Parathyroid adenoma (tissue), 2 donors: ENCODE measurements around the gene POFUT2.

Source experiments
- H2AFZ ChIP-seq: fragments of 300-600 bp; sonication (generic); one replicate; pipeline ENCODE4 v1.7.0; 2017; ENCODE audit warnings: antibody characterized with exemption, mild to moderate bottlenecking
- H3K27ac ChIP-seq: fragments of 300-600 bp; sonication (generic); one replicate; pipeline ENCODE4 v1.7.0; 2017
- H3K27me3 ChIP-seq: fragments of 300-600 bp; sonication (generic); one replicate; pipeline ENCODE4 v1.7.0; 2017; ENCODE audit warnings: low read length; ENCODE audit not compliant: control insufficient read depth, insufficient read depth
- H3K36me3 ChIP-seq: fragments of 300-600 bp; sonication (generic); one replicate; pipeline ENCODE4 v1.7.0; 2017; ENCODE audit warnings: low read length; ENCODE audit not compliant: control insufficient read depth, insufficient read depth
- H3K4me1 ChIP-seq: fragments of 300-600 bp; sonication (generic); one replicate; pipeline ENCODE4 v1.7.0; 2017; ENCODE audit warnings: control low read depth
- H3K4me2 ChIP-seq: fragments of 300-600 bp; sonication (generic); one replicate; pipeline ENCODE4 v1.7.0; 2017; ENCODE audit warnings: low read length
- H3K4me3 ChIP-seq: fragments of 300-600 bp; sonication (generic); one replicate; pipeline ENCODE4 v1.7.0; 2017; ENCODE audit warnings: low read depth, low read length
- H3K79me2 ChIP-seq: fragments of 300-600 bp; sonication (generic); one replicate; pipeline ENCODE4 v1.7.0; 2017; ENCODE audit warnings: control low read depth
- H3K9ac ChIP-seq: fragments of 300-600 bp; sonication (generic); one replicate; pipeline ENCODE4 v1.7.0; 2017; ENCODE audit warnings: mild to moderate bottlenecking
- H3K9me3 ChIP-seq: fragments of 300-600 bp; sonication (generic); one replicate; pipeline ENCODE4 v1.7.0; 2017; ENCODE audit warnings: low read length; ENCODE audit not compliant: control insufficient read depth
- TF ChIP-seq, protein P1 (sequence below): fragments of 300-600 bp; sonication (generic); IDR thresholded peaks from one replicate; pipeline ENCODE4 v1.7.0; 2017; ENCODE audit warnings: antibody characterized with exemption, mild to moderate bottlenecking
- donor health status: primary hyperparathyroidism.

The POFUT2 gene

GRCh38 chr21:45280178-45280821 is 7.4 kb downstream of the POFUT2 start:
- Histone ChIP-seq H2AFZ (no peak overlapping the region), H3K9me3 (no peaks in the 10 kb centered on the region), H3K4me1 (no peaks in the 10 kb centered on the region), H3K36me3 (no peaks in the 10 kb centered on the region), H3K4me2 (no peak overlapping the region), H3K79me2 (no peaks in the 10 kb centered on the region), H3K27ac (no peak overlapping the region), H3K9ac (no peak overlapping the region), H3K4me3 (no peak overlapping the region), H3K27me3 (no peaks in the 10 kb centered on the region)
- TF ChIP-seq, protein P1, sequence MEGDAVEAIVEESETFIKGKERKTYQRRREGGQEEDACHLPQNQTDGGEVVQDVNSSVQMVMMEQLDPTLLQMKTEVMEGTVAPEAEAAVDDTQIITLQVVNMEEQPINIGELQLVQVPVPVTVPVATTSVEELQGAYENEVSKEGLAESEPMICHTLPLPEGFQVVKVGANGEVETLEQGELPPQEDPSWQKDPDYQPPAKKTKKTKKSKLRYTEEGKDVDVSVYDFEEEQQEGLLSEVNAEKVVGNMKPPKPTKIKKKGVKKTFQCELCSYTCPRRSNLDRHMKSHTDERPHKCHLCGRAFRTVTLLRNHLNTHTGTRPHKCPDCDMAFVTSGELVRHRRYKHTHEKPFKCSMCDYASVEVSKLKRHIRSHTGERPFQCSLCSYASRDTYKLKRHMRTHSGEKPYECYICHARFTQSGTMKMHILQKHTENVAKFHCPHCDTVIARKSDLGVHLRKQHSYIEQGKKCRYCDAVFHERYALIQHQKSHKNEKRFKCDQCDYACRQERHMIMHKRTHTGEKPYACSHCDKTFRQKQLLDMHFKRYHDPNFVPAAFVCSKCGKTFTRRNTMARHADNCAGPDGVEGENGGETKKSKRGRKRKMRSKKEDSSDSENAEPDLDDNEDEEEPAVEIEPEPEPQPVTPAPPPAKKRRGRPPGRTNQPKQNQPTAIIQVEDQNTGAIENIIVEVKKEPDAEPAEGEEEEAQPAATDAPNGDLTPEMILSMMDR, result no peak

DNA sequence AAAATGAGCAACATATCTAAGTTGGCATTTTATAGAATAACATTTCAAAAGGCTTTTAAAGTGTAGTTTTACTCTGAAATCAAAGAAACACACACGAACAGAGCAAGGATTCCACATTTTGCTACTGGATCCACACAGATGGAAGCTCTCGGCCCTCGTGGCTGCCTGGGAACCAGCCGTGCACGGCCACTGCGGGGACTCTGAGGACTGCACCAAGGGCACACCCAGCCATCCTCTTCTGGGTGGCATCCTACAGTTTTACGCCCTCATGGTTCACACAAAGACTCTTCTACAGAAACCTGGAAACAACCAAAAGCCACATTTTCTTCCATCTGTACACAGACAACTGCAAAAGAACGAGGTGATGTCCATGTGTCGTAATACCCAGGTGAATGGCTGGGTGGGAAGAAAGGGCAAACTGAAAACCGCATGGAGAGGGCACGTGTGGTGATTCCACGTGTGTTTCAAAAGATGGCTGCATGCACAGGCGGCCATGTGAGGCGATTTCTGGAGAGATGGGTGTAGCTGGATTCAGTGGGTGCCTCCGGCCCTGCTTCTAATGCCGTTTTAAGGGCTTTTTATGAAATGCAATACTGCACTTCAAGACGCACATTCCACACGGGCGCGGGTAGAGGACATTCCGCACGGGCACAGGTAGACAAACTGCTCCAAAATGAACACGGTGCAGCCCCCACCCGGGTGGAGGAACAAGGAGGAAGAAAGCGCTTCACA is 8.1 kb downstream of the POFUT2 start:
- Histone ChIP-seq H3K27me3 (no peaks in the 10 kb centered on the region), H3K36me3 (no peaks in the 10 kb centered on the region), H2AFZ (no peak overlapping the region), H3K27ac (no peak overlapping the region), H3K4me2 (no peak overlapping the region), H3K9me3 (no peaks in the 10 kb centered on the region), H3K79me2 (no peaks in the 10 kb centered on the region), H3K4me1 (no peaks in the 10 kb centered on the region), H3K4me3 (no peak overlapping the region), H3K9ac (no peak overlapping the region)
- TF ChIP-seq, protein P1, result no peak

DNA sequence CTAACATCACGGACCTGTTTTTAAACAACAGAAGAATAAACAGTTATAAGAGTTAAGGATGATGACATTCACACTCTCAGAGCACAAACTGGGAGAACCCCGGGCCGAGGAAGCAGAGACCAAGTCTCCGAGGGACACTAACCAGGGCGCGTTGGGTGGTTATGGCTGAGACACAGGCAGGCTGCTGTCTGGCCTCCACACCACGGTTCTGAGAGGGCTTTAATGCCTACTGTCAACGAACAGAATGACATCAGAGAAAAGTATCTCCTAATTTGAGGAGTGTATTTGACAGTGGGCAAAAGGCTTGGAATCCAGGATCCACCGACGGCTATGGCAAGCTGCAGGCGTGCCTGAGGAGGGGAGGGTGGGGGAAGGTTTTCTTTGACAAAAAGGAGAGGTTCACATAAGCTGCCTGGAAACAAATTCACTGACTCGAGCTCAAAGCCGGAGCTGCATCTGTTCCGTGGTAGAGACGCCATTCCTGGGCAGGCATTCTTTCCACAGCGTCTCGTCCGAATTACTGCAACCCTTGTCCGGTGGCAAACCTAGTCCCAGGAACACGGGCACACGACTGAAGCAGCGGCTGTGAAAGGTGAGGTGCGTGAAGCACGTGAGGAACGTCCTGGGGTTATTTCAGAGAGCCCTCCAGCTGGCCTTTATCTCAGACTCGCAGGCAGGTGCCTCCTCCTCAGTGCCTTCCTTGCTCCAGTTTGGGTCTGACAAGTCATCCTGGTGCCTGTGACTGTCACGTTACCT is 9.4 kb downstream of the POFUT2 start:
- TF ChIP-seq, protein P1, result no peak
- H3K36me3 ChIP-seq, result no peaks in the 10 kb centered on the region

GRCh38 chr21:45277101-45278045 is 10.3 kb downstream of the POFUT2 start:
- no peaks in the 10 kb centered on the region for H3K36me3 ChIP-seq
- H3K4me3 ChIP-seq, result no peak overlapping the region
- no peak overlapping the region for H3K4me2 ChIP-seq
- H3K9me3 ChIP-seq, result no peaks in the 10 kb centered on the region
- H3K27ac ChIP-seq, result no peak overlapping the region
- TF ChIP-seq, protein P1, result no peak
- no peaks in the 10 kb centered on the region for H3K27me3 ChIP-seq
- H3K9ac ChIP-seq, result no peak overlapping the region
- H2AFZ ChIP-seq, result no peak overlapping the region
- H3K4me1 ChIP-seq, result no peaks in the 10 kb centered on the region
- H3K79me2 ChIP-seq, result peaks cover 1% of the 10 kb centered on the region

More for the DNA sequence above, 9.4 kb downstream of the POFUT2 start:
- H3K27me3 ChIP-seq, result no peaks in the 10 kb centered on the region
- no peak overlapping the region for H3K27ac ChIP-seq
- H3K4me2 ChIP-seq, result no peak overlapping the region
- no peak overlapping the region for H3K9ac ChIP-seq
- H3K9me3 ChIP-seq, result no peaks in the 10 kb centered on the region
- H2AFZ ChIP-seq, result no peak overlapping the region
- H3K4me3 ChIP-seq, result no peak overlapping the region
- H3K4me1 ChIP-seq, result no peaks in the 10 kb centered on the region
- no peaks in the 10 kb centered on the region for H3K79me2 ChIP-seq
